Measurements from ENCODE around the gene BCL10.

The BCL10 gene

DNA sequence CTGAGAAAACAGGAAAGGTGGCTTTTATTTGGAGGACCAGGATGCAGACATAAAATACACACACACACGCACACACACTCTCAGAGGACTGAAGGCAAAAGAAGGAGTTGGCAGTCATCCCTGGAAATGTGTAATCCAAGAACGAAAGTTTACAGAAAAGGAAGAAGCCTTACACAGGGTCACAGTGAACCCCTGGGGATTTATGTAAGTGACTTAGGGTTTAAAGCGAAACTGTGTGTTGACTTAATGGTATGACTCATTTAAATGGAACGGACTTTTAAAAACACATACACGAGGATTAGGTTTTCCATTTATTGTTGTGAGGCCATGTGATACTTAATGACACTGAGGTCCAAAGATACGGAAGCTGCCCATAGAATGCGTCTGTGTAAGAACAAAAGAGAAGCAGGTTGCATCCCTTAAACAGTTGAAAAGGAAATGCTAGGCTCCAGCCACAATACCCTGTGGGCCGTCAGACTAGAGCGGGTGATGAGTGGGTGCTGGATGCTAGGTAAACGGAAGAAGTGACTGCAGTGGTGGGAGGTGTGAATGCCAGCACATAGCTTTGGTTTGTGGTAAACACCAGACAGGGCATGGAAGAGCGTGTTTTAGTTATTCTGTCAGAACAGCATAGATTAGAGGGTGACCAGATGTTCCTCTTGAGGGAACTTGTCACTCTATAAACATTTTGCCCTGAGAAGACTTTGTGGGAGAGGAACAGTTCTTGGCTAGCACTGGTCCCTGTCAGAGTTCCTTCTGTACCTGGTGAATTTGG, 21.6 kb upstream of the BCL10 start:
- DNase-seq: peak; percentile 41

DNA sequence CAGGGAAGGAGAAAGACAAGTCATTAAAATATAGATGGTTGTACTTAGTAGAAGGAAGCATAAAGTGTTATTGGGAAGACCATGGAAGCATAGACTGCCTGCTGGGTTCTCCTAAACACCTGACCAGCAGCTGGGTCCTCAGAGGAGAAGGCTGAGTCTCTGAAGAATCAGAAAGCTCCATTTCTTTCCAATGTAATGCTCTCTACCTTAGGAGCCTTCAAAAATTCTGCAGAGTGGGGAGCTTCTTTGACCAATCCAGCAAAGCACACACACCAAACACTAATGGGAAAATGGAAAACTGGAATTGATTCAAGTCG, 21.1 kb upstream of the BCL10 start:
- DNase-seq: no peak

DNA sequence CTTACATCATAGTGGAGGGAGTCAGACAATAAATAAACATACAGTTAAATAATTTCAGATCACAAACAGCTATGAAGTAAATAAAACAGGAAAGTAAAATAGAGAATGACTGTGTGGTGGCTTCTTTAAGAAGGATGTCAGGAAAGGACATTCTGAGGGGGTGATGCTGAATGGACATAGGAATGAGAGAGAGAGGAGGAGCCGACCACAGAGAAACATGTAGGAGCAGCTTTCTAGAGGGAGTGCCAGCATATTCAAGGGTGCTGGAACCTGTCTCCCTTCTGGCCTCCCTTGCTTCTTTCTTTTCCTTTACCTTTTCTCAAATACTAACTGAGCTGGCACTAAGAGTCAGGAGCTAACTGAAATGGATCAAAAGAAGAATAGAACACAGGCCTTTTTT, 20.5 kb upstream of the BCL10 start:
- DNase-seq: no peak

DNA sequence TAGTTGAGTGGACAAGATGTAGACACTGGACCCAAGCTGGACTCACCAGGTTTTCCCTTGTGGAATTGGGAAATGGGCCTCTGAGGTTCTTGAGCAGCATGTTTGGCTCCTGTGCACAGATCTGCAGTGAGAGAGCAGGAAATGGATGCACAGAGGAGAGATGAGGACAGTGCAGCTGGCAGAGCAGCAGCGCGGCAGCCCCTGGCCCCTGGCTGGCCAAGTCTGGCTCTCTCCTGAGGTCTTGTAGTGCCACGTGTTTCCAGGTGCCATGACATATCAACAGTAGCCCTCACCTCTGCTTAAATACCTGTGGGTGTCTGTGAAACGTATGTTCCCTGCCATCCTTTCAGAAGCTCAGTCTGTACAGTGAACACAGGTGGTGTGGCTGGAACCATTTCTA, 19.2 kb upstream of the BCL10 start:
- DNase-seq: no peak

DNA sequence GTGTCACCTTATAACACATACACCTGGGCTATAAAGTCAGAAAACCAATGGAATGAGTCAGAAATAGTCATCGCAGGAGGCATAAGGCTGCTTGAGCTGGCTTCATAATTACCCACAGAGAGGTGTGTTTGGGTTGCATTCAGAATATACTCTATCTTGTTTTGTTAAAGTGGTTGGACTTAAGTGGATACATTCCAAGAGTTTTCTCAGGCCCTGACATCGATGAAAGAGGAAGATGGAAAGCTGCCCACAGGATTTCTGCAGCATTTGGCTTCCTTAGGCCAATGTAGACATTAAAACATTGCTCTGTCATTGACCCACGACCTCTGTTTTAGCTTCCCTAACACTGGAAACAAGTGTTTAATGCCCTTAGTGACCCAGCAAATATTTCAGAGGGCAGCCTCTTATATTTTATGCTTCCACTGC, 18.6 kb upstream of the BCL10 start:
- no peak for DNase-seq

DNA sequence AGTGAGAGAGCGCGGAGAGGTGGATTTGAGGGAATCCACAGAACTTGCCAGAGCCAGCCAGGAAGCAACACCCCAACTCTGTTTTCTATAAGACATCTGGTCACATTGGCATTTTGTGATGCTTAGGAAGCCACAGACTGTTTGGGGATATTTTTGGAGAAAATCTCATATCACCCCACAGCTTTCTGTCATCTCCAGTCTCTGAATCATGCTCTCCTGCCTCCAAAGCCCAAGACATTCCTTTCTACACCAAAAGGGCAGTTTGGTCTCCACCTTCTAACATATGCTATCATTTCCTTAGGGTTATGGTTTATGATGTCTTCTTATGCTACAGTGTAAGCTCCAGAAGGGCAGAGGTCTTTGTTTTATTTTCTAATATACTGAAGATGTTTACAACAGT, 14.4 kb upstream of the BCL10 start:
- no peak for DNase-seq

DNA sequence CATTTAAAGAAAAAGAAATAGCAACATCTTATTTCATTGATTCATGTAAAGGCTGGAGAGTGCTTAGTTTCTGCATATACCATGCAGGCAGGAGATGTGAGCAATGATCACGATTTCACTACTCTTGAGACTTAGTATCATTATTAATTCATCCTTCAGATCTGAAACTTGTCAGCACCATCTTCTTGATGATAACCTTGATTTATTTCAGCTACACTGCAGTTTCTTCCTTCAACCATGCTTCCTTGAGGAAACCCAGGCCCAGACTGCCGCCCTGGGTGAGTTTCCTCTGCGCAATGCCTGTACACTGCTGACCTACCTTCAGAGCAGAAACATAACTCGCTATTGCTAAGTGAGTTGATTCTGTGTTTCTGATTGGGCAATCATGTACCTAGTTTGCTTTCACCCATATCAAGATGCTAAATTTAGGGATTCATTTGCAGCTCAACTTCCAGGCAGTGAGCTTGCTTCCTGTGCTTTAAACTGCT, 13.5 kb upstream of the BCL10 start:
- DNase-seq: no peak

DNA sequence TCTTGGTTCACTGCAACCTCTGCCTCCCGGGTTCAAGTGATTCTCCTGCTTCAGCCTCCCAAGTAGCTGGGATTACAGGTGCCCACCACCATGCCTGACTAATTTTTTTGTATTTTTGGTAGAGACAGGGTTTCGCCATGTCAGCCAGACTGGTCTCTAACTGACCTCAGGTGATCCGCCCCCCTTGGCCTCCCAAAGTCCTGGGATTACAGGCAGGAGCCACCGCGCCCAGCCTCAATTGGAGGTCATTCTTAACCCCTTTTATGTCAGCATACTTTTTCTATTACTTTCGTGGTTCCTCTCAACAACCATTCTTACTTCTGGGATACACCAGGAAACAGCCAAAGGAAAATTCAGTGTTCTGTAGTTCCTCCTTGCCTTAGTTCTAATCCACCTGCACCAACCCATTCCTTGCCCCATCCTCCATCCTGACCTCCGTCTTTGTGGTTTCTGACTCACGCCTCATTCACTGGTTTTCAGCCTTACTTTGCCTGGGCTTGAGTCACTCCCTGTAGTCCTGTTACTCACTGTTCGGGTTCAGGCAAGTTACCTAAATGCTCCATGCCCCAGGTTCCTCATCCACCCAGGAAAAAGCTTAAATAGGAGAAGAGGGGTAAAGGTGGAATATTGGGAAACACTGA, 12.9 kb upstream of the BCL10 start:
- no peak for DNase-seq

DNA sequence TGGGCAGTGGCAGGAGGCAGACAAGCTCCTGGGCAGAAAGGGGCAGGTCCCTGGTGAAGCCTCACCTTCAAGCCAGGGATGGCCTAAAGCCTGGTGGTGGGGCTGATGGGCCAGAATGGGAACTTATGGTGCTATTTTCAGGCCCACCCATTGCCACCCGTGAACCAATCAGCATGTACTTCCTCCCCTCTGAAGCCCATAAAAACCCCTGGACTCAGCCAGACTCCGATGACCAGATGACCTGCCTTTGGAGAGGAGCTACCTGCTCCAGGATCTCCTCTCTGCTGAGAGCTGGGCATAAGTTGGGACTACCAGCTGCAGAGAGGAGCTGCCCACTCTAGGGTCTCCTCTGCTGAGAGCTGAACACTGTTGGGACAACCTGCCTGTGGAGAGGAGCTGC, 7.8 kb upstream of the BCL10 start:
- no peak for DNase-seq

DNA sequence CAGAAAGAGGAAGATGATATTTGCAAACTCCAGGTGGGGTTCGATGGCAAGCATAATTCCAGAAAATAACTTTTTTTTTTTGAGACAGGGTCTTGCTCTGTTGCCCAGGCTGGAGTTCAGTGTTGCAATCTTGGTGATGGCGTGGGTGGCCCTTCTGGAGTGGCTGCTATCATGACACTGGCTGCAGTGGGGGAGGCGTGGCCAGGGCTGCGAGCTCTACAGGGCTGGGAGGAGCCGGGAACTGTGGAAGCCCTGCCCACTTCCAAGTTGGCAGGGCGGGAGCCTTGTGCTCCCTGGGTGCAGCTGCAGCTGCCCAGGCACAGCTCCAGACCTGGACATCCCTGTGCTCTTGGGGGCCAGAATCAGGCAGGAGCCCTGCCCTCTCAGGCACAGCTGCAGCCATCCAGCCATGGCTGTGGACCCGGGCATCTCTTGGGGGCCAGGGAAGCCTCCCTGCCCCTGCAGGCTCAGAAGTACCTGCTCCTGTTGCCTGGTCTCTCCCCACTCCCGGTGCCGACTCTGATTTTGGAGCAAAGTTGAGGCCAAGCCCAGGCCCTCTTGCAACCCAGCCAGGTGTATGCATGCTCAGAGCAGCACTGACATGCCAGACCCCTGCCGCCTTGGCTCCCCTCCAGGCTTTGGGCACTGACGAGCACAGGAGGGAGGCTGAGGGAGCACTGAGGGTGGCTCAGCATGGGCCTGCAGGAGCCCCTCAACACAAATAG, 7.2 kb upstream of the BCL10 start:
- no peak for DNase-seq

DNA sequence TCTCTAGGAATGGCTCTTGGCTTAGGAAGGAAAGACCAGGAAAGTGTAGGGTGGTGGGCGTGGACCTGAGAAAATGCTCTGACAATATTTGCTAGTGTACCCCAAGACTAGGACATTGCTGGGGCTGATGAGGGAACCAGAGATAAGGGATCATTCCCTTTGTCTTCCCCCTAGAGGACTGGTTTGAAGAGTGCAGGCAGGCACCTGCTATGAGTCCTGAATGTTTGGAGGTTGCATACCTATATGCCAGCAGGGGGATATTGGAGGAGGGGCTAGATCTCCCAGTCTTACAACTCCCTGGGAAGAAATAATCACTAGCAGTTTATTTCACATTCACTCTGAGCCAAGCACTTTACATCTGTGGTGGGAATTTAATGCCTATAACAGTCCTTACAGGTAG, 6.0 kb upstream of the BCL10 start:
- DNase-seq: no peak

DNA sequence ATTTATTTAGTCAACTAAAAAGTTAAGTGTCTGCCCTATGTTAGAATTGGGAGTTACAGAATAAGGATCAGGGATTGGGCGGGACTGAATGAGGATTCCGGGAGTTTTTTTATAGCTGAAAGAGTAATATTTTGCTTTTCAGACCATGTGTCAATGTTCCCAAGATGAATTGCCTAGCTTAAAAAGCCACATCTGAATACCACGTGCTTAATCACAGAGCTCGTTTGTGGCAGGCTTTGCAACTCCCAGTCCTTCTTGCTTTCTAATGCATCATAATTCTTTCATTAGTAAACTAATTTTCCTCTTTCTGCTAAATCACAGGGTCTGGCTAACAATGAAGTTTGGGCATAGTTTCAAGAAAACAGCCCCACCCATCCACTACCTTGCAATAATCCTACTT, 4.2 kb upstream of the BCL10 start:
- DNase-seq: no peak

DNA sequence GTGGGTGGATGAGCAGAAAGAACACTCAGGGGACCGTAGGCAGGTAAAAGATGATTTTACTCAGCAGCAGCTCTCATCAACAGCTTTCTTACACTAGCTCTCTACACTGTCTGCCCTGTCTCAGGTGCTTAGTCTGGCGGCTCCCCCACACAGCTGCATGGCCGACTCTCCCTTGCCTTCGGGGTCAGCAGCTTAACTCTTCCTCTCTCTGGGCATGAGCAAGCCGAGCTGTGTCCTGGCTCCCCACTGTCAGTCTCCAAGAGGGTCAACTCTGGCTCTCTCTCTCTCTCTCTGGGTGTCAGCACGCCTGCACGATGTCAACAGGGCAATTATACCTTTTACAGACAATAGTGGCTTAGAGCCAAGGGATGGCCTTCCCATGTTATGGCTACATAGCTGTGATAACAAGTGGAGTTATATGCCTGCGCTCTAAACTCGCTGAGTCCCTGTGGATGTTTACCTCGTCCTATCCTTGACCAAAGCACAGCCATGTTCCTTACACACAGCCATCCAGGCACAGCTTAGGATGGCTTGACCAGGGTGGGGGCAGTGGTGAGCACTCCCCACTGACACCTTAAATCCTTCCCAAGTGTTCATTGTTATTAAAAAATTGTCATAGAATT, 3.1 kb upstream of the BCL10 start:
- no peak for DNase-seq

DNA sequence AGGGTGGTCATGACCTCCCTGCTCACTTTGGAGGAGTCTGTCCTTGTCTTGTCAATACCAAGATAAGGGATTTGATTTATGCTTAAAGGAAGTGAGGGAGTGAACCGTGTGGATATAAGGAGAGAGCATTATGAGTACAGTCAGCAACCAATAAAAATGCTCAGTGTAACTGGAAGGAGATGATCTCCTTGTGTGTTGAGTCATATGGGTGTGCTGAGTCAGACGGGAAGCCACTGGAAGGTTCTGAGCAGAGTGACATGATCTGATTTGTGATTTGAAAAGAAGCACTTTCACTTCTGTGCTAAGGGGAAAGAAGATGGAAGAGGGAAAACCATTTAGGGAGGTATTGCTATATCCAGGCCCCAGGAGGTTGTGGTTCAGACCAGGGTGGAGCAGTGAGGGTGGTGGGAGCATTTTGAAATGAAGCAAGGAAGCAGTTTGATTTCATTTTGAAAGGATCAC, 2.5 kb upstream of the BCL10 start:
- DNase-seq: no peak

DNA sequence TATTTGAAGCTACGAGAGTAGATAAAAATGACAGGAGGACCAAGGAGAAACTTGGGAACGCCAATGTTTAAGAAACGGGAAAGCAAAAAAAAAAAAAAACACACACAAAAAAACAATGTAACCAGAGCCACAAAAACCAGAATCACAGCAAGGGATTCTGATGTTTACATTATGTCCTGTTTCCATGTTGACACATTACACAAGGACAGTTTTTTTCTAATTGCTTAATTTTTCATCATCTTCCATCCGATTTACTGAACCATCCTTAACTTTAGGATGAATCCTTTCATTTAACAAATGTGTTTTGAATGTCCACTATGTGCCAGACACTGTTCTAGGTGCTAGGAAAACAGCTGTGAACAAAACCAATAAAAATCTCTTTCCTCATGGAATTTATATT, 1.4 kb upstream of the BCL10 start:
- DNase-seq: no peak

DNA sequence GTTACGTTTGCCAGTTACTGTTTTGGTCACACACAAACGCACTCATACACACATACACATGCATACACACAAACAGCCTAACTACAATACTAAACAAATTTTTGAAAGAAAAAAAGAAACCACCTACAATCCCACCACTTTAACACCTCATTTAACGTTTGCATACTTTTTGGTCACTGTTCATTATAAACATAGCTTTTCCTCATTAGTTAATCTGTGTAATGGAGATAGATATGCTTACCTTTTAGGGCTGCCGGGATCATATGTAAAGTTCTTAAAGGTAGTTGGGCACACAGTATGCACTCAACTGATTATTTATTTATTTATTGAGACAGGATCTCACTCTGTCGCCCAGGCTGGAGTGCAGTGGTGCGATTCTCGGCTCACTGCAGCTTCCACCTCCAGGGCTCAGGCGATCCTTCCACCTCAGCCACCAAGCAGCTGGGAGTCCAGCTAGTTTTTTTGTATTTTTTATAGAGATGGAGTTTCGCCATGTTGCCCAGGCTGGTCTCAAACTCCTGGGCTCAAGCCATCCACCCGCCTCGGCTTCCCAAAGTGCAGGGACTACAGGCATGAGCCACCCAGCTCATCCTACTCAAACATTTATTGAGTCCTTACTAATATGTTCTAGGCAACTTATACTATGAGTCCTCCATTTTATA, 677 bp upstream of the BCL10 start:
- DNase-seq: no peak

DNA sequence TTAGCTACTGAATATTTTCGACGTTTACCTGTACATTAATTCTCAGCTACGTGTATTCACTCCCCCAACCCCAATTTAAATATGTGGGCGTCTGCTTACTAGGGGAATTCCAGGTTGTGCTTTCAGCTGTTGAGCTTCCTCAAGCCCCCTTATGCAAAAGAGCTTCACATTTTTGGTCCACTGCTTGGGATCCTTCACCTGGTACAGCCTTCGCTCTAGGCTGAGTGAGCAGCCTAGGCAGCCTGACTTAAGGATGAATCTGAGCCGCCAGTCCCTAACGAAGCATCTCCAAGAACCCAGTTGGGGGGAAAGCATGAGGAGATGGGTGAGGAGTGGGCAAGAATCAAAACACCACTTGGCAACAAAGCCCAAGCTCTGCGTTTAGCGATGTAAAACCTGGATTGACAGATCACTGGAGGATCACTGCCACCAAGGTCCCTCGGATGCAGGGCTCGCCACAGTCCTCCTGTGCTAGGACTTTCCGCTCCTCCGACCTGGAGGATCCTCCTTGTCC, 674 bp downstream of the BCL10 start:
- DNase-seq: no peak

DNA sequence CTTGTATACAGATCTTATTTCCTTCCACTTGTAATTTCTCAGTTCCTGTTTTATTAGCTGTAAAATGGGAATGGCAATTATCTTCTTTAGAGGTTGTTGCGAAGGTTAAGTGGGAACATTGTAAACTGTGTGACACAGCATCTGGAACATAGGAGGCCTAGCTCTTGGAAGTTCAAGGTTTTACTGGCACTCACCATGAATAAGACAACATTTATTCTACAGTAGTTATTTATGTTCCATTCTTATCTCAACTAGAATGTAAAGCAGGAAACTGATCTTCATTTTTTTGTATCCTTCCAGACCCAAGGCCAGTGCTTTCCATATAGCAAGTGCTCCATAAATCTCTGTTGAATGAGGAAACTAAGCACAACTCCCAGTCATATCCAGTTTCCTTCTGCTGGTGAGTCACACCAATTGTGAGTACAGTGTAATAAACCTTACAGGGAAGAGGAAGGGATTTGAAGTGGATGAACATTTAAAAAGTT, 1.4 kb downstream of the BCL10 start:
- DNase-seq: no peak

DNA sequence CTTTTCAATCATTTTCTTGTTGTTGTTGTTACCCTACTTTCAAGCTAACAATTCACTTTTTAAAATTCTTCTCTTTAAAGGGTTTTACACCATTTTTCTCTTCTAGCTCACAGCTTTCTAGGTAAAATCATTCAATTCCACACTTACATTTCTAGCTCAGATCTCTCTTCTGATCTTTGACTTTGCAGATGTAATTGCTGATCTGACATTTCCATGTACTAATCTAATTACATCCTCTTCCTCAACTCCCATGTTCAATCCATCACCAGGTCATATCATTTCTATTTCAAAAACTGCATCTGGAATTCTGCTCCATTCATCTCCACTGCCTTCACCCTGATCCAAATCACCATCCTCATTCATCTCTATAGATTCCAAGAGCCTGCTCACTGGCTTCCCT, 3.0 kb downstream of the BCL10 start:
- DNase-seq: no peak

DNA sequence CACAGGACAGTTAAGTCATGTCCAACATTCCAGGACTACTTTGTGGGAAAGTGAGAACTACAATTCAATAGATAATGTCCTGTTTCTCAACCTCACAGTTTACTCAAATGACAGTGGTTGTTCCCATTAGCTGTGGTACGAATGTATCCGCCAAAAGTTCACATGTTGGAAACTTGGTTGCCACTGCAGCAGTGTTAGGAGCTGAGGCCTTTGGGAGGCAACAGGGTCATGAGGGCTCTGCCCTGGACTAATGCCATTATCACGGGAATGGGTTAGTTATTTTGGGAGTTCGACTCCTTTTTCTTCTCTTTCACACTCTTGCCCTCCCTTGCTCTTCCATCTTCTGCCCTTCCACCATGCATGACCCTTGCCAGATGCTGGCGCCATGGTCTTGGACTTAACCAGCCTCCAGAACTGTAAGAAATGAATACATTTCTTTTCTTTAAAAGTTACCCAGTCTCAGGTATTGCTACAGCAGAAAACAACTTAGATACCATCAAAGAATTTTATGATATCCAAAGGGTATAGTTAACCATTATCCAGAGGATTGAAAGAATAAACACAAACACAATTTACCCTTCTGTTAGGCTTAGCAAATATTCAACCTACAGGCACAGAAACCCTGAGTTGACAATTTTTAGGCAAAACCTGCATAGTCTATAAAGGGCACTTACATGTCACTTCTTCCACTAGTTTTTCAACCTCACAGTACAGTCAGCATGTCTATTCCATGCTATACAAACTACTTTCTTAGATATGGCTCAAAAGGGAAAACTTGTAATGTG, 7.4 kb downstream of the BCL10 start:
- DNase-seq: no peak

DNA sequence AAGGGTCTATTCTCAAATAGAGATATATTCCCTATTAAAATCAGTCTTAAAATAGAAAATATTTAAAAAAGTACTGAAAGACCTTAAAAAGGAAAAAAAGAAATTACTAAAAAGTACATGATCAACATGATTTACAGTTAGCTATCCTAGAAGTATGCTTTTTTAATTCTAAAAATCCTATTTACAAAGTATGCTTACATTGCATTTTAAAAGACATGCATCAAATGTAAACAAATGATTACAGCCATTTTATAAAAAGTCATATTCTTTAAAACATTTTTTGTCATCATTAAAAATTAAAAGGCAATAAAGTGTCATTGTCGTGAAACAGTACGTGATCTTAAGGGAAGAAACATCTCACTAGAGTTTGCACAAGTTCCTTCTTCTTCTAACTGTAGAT, 9.1 kb downstream of the BCL10 start:
- no peak for DNase-seq

DNA sequence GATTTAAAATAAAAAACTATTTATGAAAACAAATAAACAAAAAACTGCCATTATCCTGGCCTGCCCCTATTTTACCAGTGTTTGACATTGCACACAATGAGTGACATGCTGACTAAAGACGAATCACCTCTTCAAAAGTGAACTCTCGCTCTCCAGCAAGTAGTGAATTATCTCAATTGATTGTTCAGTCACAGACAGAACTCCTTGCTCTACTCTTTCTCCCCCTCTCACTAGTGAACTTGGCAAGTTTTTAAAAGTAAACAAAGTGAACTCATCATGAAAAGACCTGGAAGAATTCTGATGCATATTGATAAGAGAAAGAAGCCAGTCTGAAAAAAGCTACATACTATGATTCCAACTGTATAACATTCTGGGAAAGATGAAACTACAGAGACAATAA, 12.3 kb downstream of the BCL10 start:
- DNase-seq: no peak

Measured in NCI-H1092 (cell line).